HepG2 (cell line): ENCODE results near the gene MBLAC2. TPM values are rescaled to one million over a fixed set of nuclear protein-coding genes. Genes with fewer than 3 reads are reported as not detected.

ENCODE experiments used
- AGO2 ChIP-seq: fragments of 200-400 bp; formaldehyde crosslinking; optimal IDR thresholded peaks from 2 replicates; pipeline ENCODE3; 2017; ENCODE audit warnings: mild to moderate bottlenecking, low read depth, low read length, moderate library complexity
- IRF9 ChIP-seq: sonication (generic); formaldehyde crosslinking; IDR thresholded peaks from 2 replicates; pipeline ENCODE4 v1.8.0; 2022; ENCODE audit warnings: missing genetic modification reagents, mild to moderate bottlenecking, borderline replicate concordance
- MEIS2 ChIP-seq: sonication (generic); formaldehyde crosslinking; IDR thresholded peaks from 2 replicates; pipeline ENCODE4 v1.9.0; 2021; ENCODE audit warnings: mild to moderate bottlenecking, missing genetic modification reagents
- NFKB2 ChIP-seq: sonication (generic); formaldehyde crosslinking; IDR thresholded peaks from 2 replicates; pipeline ENCODE4 v1.4.0; 2020; ENCODE audit warnings: missing genetic modification reagents, borderline replicate concordance
- RBAK ChIP-seq: sonication (generic); formaldehyde crosslinking; IDR thresholded peaks from 2 replicates; pipeline ENCODE4 v1.5.1; 2020; ENCODE audit warnings: mild to moderate bottlenecking, missing genetic modification reagents
- REPIN1 ChIP-seq: sonication (generic); formaldehyde crosslinking; IDR thresholded peaks from 2 replicates; pipeline ENCODE4 v1.8.0; 2022; ENCODE audit warnings: missing genetic modification reagents, low read depth, mild to moderate bottlenecking, borderline replicate concordance
- SP140L ChIP-seq: sonication (generic); formaldehyde crosslinking; IDR thresholded peaks from 2 replicates; pipeline ENCODE4 v1.4.0; 2020; ENCODE audit warnings: missing genetic modification reagents, borderline replicate concordance
- STAT5B ChIP-seq: sonication (generic); formaldehyde crosslinking; IDR thresholded peaks from 2 replicates; pipeline ENCODE4 v1.4.0; 2020; ENCODE audit warnings: missing genetic modification reagents
- ZNF225 ChIP-seq: sonication (generic); formaldehyde crosslinking; IDR thresholded peaks from 2 replicates; pipeline ENCODE4 v1.4.0; 2020; ENCODE audit warnings: mild to moderate bottlenecking, missing genetic modification reagents
- ZNF260 ChIP-seq: sonication (generic); formaldehyde crosslinking; IDR thresholded peaks from 2 replicates; pipeline ENCODE4 v1.4.0; 2020; ENCODE audit warnings: missing genetic modification reagents, low read depth, mild to moderate bottlenecking, borderline replicate concordance
- ZNF556 ChIP-seq: sonication (generic); formaldehyde crosslinking; IDR thresholded peaks from 2 replicates; pipeline ENCODE4 v1.4.0; 2020; ENCODE audit warnings: mild to moderate bottlenecking, missing genetic modification reagents, borderline replicate concordance
- ZNF614 ChIP-seq: IDR thresholded peaks from 2 replicates; pipeline ENCODE4 v1.6.1; 2018; ENCODE audit warnings: missing biosample characterization, missing genetic modification reagents, inconsistent platforms, borderline replicate concordance
- ZNF766 ChIP-seq: sonication (generic); formaldehyde crosslinking; IDR thresholded peaks from 2 replicates; pipeline ENCODE4 v1.5.0; 2020; ENCODE audit warnings: missing genetic modification reagents, borderline replicate concordance
- ZNF772 ChIP-seq: sonication (generic); formaldehyde crosslinking; IDR thresholded peaks from 2 replicates; pipeline ENCODE4 v1.5.0; 2020; ENCODE audit warnings: mild to moderate bottlenecking, missing genetic modification reagents
- ZNF878 ChIP-seq: sonication (generic); formaldehyde crosslinking; IDR thresholded peaks from 2 replicates; pipeline ENCODE4 v1.8.1; 2023; ENCODE audit warnings: mild to moderate bottlenecking, missing genetic modification reagents, moderate library complexity
- ZSCAN29 ChIP-seq: sonication (generic); formaldehyde crosslinking; conservative IDR thresholded peaks from 2 replicates; pipeline ENCODE4 v1.4.0; 2020; ENCODE audit warnings: mild to moderate bottlenecking, missing genetic modification reagents
- ZSCAN30 ChIP-seq: sonication (generic); formaldehyde crosslinking; IDR thresholded peaks from 2 replicates; pipeline ENCODE4 v1.5.0; 2020; ENCODE audit warnings: mild to moderate bottlenecking, missing genetic modification reagents
- polyA plus RNA-seq, 8 experiments: library from polyadenylated mRNA; depleted of rRNA in 3 of 8; stranded (reverse) in 7 of 8; unstranded in 1 of 8; fragments of >200 nt; fragmentation: Illumina TruSeq in 4 of 8; extraction: Trizol in 4 of 8; gene quantifications; 2 replicates each; pipeline versions ENCODE4 v1.2.1 to v1.2.3, GENCODE V29; 2011 to 2016; ENCODE audit warnings: low read depth in 4 of 8, missing spikeins in 1 of 8, mixed read lengths in 1 of 8; ENCODE audit not compliant: insufficient read depth in 1 of 8
- total RNA-seq, 5 experiments: library from RNA; depleted of rRNA; stranded (reverse); fragments of >200 nt; fragmentation: Illumina TruSeq; extraction: Trizol; gene quantifications; 2 replicates each; pipeline ENCODE4 v1.2.3, GENCODE V29; 2016; ENCODE audit warnings: low read depth in 1 of 5
- TF ChIP-seq, protein P1 (sequence below): sonication (generic); formaldehyde crosslinking; IDR thresholded peaks from 2 replicates; pipeline ENCODE4 v1.5.0; 2020; ENCODE audit warnings: missing genetic modification reagents
- TF ChIP-seq, protein P2 (sequence below): sonication (generic); formaldehyde crosslinking; IDR thresholded peaks from 2 replicates; pipeline ENCODE4 v1.5.0; 2020; ENCODE audit warnings: missing genetic modification reagents, mild to moderate bottlenecking, borderline replicate concordance
- TF ChIP-seq, protein P3 (sequence below): IDR thresholded peaks from 2 replicates; pipeline ENCODE4 v1.6.1; 2018; ENCODE audit warnings: missing genetic modification reagents, mild to moderate bottlenecking, missing compliant biosample characterization
- TF ChIP-seq, protein P4 (sequence below): sonication (generic); formaldehyde crosslinking; IDR thresholded peaks from 2 replicates; pipeline ENCODE4 v1.5.1; 2020; ENCODE audit warnings: mild to moderate bottlenecking, moderate library complexity, missing genetic modification reagents
- TF ChIP-seq, protein P5 (sequence below): sonication (generic); formaldehyde crosslinking; IDR thresholded peaks from 2 replicates; pipeline ENCODE4 v1.4.0; 2020; ENCODE audit warnings: missing genetic modification reagents

MBLAC2 gene
- total and polyA plus RNA-seq, 2 of the 13 experiments (the other 11 are each of a cell fraction or from before 2014, with no cell fraction given), result 2.9 to 4.1 TPM

DNA sequence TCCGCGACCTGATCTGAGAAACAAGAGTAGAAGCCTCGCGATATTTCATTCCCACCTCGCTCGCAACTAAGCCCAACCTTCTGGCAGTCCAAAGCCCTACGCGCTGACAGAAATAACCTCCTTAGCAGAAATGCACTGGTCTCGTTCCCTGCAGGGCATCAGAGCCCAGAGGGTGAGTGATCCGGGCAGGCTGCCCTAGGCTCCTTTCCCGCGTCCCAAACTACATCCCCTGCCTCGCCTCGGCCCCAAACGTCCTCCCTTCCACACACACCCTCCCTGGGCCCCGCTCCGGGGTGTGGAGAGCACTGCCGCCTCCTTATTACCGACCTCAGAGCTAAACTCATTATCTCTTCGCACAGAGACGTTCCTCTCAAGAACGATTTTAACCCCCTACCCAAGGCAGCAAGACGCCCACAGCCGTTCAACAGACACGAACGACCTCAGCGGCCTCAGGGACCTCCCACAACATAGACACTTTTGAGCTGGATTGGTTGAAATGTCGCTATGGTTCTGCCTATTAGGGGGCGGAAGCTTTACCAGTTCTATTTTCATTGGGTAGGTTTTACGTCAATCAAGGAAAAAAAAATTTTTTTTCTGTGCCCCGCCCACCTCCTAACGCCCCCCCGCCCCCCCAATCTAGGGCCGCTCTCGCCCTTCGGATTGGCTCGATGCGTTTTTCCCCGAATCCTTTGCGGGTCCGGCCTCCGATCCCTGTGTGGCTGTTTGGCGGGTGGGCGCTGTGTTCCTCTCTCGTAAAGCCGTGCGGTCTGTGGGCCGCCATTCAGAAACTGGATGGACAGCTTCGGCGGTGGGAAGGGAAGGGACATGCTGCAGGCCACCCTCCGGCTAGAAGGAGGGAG lies 65.0 kb downstream of the MBLAC2 start, which contains the start of gene CETN3 (continued):
- TF ChIP-seq, protein P1, sequence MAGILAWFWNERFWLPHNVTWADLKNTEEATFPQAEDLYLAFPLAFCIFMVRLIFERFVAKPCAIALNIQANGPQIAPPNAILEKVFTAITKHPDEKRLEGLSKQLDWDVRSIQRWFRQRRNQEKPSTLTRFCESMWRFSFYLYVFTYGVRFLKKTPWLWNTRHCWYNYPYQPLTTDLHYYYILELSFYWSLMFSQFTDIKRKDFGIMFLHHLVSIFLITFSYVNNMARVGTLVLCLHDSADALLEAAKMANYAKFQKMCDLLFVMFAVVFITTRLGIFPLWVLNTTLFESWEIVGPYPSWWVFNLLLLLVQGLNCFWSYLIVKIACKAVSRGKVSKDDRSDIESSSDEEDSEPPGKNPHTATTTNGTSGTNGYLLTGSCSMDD (CRISPR knock-in tag), result no peak
- TF ChIP-seq ZNF614 (peak; percentile 79), RBAK (CRISPR knock-in tag) (no peak), STAT5B (peak; percentile 84; the same call in 1 of the 2 replicates), ZSCAN29 (CRISPR knock-in tag) (no peak), ZNF772 (peak; percentile 74), ZNF225 (CRISPR knock-in tag) (no peak), IRF9 (peak; percentile 79), ZNF878 (0 out of 2 replicates have a peak, but pooled peaks have one; percentile 22), ZSCAN30 (0 out of 2 replicates have a peak, but pooled peaks have one; percentile 78), REPIN1 (CRISPR knock-in tag) (peak; percentile 91), MEIS2 (CRISPR knock-in tag) (peak; percentile 62; the same call in 1 of the 2 replicates), ZNF556 (CRISPR knock-in tag) (peak; percentile 77; the same call in 1 of the 2 replicates), NFKB2 (peak; percentile 54), ZNF766 (CRISPR knock-in tag) (no peak), SP140L (CRISPR knock-in tag) (no peak), AGO2 (peak; percentile 90), ZNF260 (CRISPR knock-in tag) (no peak)
- TF ChIP-seq, protein P2, sequence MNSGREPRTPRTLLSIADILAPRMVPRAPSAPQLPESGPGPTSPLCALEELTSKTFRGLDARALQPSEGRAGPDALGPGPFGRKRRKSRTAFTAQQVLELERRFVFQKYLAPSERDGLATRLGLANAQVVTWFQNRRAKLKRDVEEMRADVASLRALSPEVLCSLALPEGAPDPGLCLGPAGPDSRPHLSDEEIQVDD (CRISPR knock-in tag), result peak; percentile 81; the same call in 1 of the 2 replicates
- TF ChIP-seq, protein P3, sequence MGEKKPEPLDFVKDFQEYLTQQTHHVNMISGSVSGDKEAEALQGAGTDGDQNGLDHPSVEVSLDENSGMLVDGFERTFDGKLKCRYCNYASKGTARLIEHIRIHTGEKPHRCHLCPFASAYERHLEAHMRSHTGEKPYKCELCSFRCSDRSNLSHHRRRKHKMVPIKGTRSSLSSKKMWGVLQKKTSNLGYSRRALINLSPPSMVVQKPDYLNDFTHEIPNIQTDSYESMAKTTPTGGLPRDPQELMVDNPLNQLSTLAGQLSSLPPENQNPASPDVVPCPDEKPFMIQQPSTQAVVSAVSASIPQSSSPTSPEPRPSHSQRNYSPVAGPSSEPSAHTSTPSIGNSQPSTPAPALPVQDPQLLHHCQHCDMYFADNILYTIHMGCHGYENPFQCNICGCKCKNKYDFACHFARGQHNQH (CRISPR knock-in tag), result peak; percentile 83
- TF ChIP-seq, protein P4, sequence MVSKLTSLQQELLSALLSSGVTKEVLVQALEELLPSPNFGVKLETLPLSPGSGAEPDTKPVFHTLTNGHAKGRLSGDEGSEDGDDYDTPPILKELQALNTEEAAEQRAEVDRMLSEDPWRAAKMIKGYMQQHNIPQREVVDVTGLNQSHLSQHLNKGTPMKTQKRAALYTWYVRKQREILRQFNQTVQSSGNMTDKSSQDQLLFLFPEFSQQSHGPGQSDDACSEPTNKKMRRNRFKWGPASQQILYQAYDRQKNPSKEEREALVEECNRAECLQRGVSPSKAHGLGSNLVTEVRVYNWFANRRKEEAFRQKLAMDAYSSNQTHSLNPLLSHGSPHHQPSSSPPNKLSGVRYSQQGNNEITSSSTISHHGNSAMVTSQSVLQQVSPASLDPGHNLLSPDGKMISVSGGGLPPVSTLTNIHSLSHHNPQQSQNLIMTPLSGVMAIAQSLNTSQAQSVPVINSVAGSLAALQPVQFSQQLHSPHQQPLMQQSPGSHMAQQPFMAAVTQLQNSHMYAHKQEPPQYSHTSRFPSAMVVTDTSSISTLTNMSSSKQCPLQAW (CRISPR knock-in tag), result peak; percentile 56; the same call in 1 of the 2 replicates
- TF ChIP-seq, protein P5, sequence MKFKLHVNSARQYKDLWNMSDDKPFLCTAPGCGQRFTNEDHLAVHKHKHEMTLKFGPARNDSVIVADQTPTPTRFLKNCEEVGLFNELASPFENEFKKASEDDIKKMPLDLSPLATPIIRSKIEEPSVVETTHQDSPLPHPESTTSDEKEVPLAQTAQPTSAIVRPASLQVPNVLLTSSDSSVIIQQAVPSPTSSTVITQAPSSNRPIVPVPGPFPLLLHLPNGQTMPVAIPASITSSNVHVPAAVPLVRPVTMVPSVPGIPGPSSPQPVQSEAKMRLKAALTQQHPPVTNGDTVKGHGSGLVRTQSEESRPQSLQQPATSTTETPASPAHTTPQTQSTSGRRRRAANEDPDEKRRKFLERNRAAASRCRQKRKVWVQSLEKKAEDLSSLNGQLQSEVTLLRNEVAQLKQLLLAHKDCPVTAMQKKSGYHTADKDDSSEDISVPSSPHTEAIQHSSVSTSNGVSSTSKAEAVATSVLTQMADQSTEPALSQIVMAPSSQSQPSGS (CRISPR knock-in tag), result peak; percentile 35; the same call in 1 of the 2 replicates
